ENCODE data around the gene RAB33A.
"Not testable (repeated sequence)": the region's sequence is repeated elsewhere in the genome, so short reads cannot be mapped to it uniquely, and the experiment has no call there.

The RAB33A gene

GRCh38 chrX:130228871-130229270, 57.1 kb downstream of the RAB33A start:
- TF ChIP-seq ARNT (IDR thresholded peaks at IDR 0.05) (no peak), SUZ12 (IDR thresholded peaks at IDR 0.05) (no peak), L3MBTL2 (conservative IDR thresholded peaks at IDR 0.05) (no peak), FOXM1 (IDR thresholded peaks at IDR 0.05; ENCODE audit: borderline replicate concordance) (no peak), FOXK2 (IDR thresholded peaks at IDR 0.05) (no peak), FOXA1 (IDR thresholded peaks at IDR 0.05) (no peak), CTBP1 (IDR thresholded peaks at IDR 0.05; ENCODE audit: borderline replicate concordance) (no peak), TARDBP (IDR thresholded peaks at IDR 0.05) (no peak), NFRKB (IDR thresholded peaks at IDR 0.05) (no peak), BHLHE40 (IDR thresholded peaks at IDR 0.05; ENCODE audit: borderline replicate concordance) (no peak), HDGF (IDR thresholded peaks at IDR 0.05; ENCODE audit: borderline replicate concordance) (no peak), ZNF384 (IDR thresholded peaks at IDR 0.05) (no peak), LEF1 (IDR thresholded peaks at IDR 0.05; ENCODE audit: borderline replicate concordance) (no peak), SP1 (IDR thresholded peaks at IDR 0.05) (no peak), ELF4 (IDR thresholded peaks at IDR 0.05) (no peak)
- TF ChIP-seq, protein P1, sequence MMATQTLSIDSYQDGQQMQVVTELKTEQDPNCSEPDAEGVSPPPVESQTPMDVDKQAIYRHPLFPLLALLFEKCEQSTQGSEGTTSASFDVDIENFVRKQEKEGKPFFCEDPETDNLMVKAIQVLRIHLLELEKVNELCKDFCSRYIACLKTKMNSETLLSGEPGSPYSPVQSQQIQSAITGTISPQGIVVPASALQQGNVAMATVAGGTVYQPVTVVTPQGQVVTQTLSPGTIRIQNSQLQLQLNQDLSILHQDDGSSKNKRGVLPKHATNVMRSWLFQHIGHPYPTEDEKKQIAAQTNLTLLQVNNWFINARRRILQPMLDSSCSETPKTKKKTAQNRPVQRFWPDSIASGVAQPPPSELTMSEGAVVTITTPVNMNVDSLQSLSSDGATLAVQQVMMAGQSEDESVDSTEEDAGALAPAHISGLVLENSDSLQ (IDR thresholded peaks at IDR 0.05) = no peak
- ChIA-PET POLR2A (no interaction called here), CTCF (no interaction called here)
- no peak for DNase-seq (ENCODE audit: extremely low spot score)

DNA sequence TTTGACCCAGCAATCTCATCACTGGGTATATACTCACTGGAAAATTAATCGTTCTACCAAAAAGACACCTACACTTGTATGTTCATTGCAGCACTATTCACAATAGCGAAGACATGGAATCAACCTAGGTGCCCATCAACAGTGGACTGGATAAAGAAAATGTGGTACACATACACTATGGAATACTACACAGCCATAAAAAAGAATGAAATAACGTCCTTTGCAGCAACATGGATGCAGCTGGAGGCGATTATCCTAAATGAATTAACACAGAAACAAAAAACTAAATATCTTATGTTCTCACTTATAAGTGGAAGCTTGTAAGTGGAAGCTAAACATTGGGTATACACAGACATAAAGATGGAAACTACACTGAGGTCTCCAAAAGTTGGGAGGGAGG, 59.4 kb downstream of the RAB33A start:
- POLR2A ChIA-PET; DNase-seq (ENCODE audit: extremely low spot score); CTCF ChIA-PET: not testable (repeated sequence)

Data from HEK293T (cell line).